Gastroesophageal sphincter (tissue), 4 donors: ENCODE results near the gene ACOT7. TPM values are rescaled to one million over a fixed set of nuclear protein-coding genes. Genes with fewer than 3 reads are reported as not detected.

ENCODE experiments used
- ATAC-seq: fragments of 150-250 bp; one replicate; pipeline ENCODE4 v1.9.1; 2016; ENCODE audit warnings: mild to moderate bottlenecking, moderate library complexity
- H3K27ac ChIP-seq, 4 donors: fragments of 200-600 bp; sonication (generic) in 3 of 4; 1 replicate in 3 of 4; 2 replicates in 1 of 4; pipeline ENCODE4 v1.5.1; 2016 to 2019
- H3K27me3 ChIP-seq: fragments of 200-600 bp; sonication (generic); one replicate; pipeline ENCODE4 v1.5.1; 2019
- H3K36me3 ChIP-seq, 2 donors: fragments of 200-600 bp; sonication (generic); one replicate each; pipeline ENCODE4 v1.5.1; 2019; ENCODE audit warnings: control low read depth in 1 of 2
- H3K4me1 ChIP-seq, 3 donors: fragments of 200-600 bp; sonication (generic); 1 replicate in 2 of 3; 2 replicates in 1 of 3; pipeline ENCODE4 v1.5.1; 2016 to 2019; ENCODE audit warnings: control low read depth in 2 of 3
- H3K4me3 ChIP-seq, 2 donors: fragments of 200-600 bp; sonication (generic); one replicate each; pipeline ENCODE4 v1.5.1; 2019; ENCODE audit warnings: mild to moderate bottlenecking in 1 of 2, moderate library complexity in 1 of 2
- H3K9me3 ChIP-seq, 3 donors: fragments of 200-600 bp; sonication (generic); one replicate each; pipeline ENCODE4 v1.5.1; 2017 to 2019; ENCODE audit warnings: control low read depth in 2 of 3
- CTCF ChIP-seq, 4 experiments: fragments of 200-600 bp in 2 of 4; fragments of 450-650 bp in 2 of 4; sonication (generic) in 1 of 4; IDR thresholded peaks; one replicate each; pipeline ENCODE4 v1.5.1; 2017 to 2019; ENCODE audit warnings: antibody characterized with exemption in 4 of 4, mild to moderate bottlenecking in 2 of 4, moderate library complexity in 2 of 4
- EP300 ChIP-seq: sonication (generic); formaldehyde crosslinking; IDR thresholded peaks from one replicate; pipeline ENCODE4 v1.6.1; 2017; ENCODE audit warnings: antibody characterized with exemption, mild to moderate bottlenecking
- POLR2A ChIP-seq, 2 donors: fragments of 450-650 bp; IDR thresholded peaks; one replicate each; pipeline ENCODE4 v1.6.1; 2017; ENCODE audit warnings: antibody characterized with exemption in 2 of 2, mild to moderate bottlenecking in 2 of 2, moderate library complexity in 1 of 2
- POLR2AphosphoS5 ChIP-seq: sonication (generic); formaldehyde crosslinking; IDR thresholded peaks from one replicate; pipeline ENCODE4 v1.6.1; 2017; ENCODE audit warnings: antibody characterized with exemption
- WGBS, 2 donors: methylation state at CpG; one replicate each; pipeline ENCODE4 v1.1.5; 2018; ENCODE audit warnings: low coverage in 1 of 2; 5-methylcytosine and 5-hydroxymethylcytosine counted together
- total RNA-seq, 4 donors: library from RNA; depleted of rRNA; stranded (reverse); fragments of >200 nt; gene quantifications; one replicate each; pipeline ENCODE4 v1.1.0, GENCODE V29; 2016

Gene ACOT7
- total RNA-seq, 4 donors from 2014 or later, result 22.3 to 32.5 (median 25.0) TPM

- Histone ChIP-seq H3K27me3 (peaks cover 70% of the 10 kb centered on the region), H3K9me3 (no peaks in the 10 kb centered on the region), H3K4me1 (peaks cover 0 to 14% (median 6%) of the 10 kb centered on the region in 3 donors), H3K4me3 (no peak overlapping the region), H3K27ac (no peak overlapping the region), H3K36me3 (peaks cover 0 to 23% of the 10 kb centered on the region in 2 donors)
- no peak for ATAC-seq
- no CpG with 5 or more reads among the region's 4 CpGs for WGBS, 2 donors
- TF ChIP-seq EP300 (no peak), POLR2AphosphoS5 (no peak), POLR2A (IDR thresholded peaks at IDR 0.05) (no peak), CTCF (IDR thresholded peaks at IDR 0.05) (no peak)
Measured at GRCh38 chr1:6252374-6252710, 141.2 kb downstream of the ACOT7 start.

- H3K27me3 ChIP-seq, result peaks cover 72% of the 10 kb centered on the region
- H3K4me1 ChIP-seq, result peaks cover 0 to 17% (median 6%) of the 10 kb centered on the region in 3 donors
- H3K4me3 ChIP-seq, result no peak overlapping the region
- no peak overlapping the region for H3K27ac ChIP-seq
- no peak for TF ChIP-seq CTCF (IDR thresholded peaks at IDR 0.05)
- no peak for TF ChIP-seq EP300
- TF ChIP-seq POLR2AphosphoS5, result no peak
- no peak for TF ChIP-seq POLR2A (IDR thresholded peaks at IDR 0.05)
- no peak for ATAC-seq
- no peaks in the 10 kb centered on the region for H3K9me3 ChIP-seq
- peaks cover 0 to 23% of the 10 kb centered on the region in 2 donors for H3K36me3 ChIP-seq
- WGBS, 2 donors, result 72 to 90% methylated on average over 5 to 7 of the region's 15 CpGs
Measured at GRCh38 chr1:6251681-6252373, 141.7 kb downstream of the ACOT7 start.

GRCh38 chr1:6251233-6251632, 142.3 kb downstream of the ACOT7 start:
- Histone ChIP-seq H3K36me3 (peaks cover 0 to 23% of the 10 kb centered on the region in 2 donors), H3K27me3 (peaks cover 78% of the 10 kb centered on the region), H3K4me3 (no peak overlapping the region), H3K27ac (no peak overlapping the region), H3K4me1 (peaks cover 0 to 23% (median 6%) of the 10 kb centered on the region in 3 donors), H3K9me3 (no peaks in the 10 kb centered on the region)
- no peak for ATAC-seq
- TF ChIP-seq EP300 (no peak), POLR2AphosphoS5 (no peak), CTCF (IDR thresholded peaks at IDR 0.05) (no peak), POLR2A (IDR thresholded peaks at IDR 0.05) (no peak)
- WGBS, 2 donors, result 87% methylated on average over 3 of the region's 19 CpGs; no CpG with 5 or more reads in 1 of the 2 donors

GRCh38 chr1:6249739-6250689, 143.6 kb downstream of the ACOT7 start:
- Histone ChIP-seq H3K4me3 (no peak overlapping the region), H3K4me1 (peaks cover 0 to 35% (median 6%) of the 10 kb centered on the region in 3 donors), H3K27ac (no peak overlapping the region), H3K27me3 (peaks cover 90% of the 10 kb centered on the region), H3K36me3 (peaks cover 0 to 23% of the 10 kb centered on the region in 2 donors), H3K9me3 (no peaks in the 10 kb centered on the region)
- ATAC-seq, result no peak
- WGBS, 2 donors, result no CpG with 5 or more reads among the region's 71 CpGs
- no peak for TF ChIP-seq POLR2AphosphoS5
- no peak for TF ChIP-seq EP300
- no peak for TF ChIP-seq POLR2A (IDR thresholded peaks at IDR 0.05)
- no peak for TF ChIP-seq CTCF (IDR thresholded peaks at IDR 0.05)
